NCI-H2107 treated with DMSO at 0.1 percent for 48 hours (cell line): Measurements from ENCODE around the gene CD99L2.
"Not testable (repeated sequence)": the region's sequence is repeated elsewhere in the genome, so short reads cannot be mapped to it uniquely, and the experiment has no call there.

Source experiments
- DNase-seq: peaks from one replicate; lab custom pipeline; 2025; ENCODE audit not compliant: unreplicated experiment; lab: John Stamatoyannopoulos, UW

Gene CD99L2

DNA sequence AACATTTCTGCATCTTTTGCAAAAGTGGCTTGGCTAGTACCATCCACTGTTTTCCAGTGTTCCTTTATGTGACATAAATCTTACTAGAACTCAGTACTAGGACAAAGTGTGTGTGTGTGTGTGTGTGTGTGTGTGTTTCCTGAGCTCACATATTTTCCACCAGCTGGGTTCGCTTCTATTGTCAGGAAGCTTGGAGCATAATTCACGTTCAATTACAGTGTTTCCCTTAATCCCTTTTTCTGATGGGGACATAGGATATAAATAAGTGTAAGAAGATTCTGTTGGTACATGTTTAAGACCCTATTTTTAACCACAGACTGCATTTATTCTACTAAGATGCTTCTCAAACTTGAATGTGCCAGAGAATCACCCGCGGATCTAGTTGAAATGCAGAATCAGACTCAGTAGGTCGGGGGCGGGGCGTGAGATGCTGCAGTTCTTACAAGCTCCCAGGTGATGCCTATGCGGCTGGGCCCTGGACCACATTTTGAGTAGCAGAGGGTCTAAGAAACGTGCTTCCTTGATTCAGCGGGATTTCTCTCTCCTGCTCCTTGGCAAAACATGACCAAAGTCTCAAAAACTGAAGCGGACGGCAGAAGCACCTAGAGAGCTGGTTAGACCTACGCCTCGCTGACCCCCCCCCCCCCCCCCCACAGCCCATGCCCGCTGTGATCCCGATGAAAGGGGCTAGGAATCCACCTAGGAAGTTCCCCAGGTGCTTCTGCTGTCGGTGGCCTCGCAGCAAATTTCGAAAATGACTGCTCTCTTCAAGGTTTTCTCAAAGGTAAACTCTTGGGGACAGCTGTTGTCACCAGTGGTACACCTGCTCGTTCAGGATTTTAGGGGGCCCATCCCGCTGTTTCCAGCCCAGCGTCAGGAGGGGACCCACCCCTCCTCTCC, 797 bp downstream of the CD99L2 start:
- peak; percentile 20 for DNase-seq

DNA sequence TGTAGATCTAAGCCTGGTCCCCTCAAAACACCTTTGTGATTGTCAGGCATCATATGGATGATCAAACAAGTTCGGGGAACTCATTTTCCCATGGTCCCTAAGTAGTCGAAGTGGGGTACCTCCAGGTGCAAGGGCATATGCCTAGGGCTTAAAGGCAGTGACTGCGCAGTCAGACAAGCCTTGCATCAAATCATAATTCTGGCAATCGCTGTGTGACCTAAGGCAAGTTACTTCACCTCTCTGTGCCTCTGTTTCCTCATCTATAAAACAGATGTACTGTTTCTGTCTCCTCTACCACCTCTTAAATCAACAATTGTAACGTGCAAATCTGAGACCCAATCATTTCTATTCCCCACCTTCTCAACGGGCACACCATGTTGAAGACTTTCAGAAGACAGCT, 1.8 kb downstream of the CD99L2 start:
- no peak for DNase-seq

DNA sequence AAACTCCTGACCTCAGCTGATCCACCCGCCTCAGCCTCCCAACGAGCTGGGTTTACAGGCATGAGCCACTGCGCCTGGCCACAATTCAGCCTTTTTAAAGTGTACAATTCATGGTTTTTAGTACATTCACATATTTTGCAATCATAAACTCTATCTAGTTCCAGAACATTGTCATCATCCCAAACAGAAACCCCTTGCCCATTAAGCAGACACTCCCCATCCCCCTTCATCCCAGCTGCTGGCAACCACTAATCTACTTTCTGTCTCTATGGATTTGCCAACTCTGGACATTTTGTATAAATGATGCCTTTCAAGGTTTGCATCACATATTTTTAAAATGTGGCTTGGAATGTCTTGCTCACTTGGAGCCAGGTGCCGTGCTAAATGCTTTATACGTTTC, 4.5 kb downstream of the CD99L2 start:
- no peak for DNase-seq

DNA sequence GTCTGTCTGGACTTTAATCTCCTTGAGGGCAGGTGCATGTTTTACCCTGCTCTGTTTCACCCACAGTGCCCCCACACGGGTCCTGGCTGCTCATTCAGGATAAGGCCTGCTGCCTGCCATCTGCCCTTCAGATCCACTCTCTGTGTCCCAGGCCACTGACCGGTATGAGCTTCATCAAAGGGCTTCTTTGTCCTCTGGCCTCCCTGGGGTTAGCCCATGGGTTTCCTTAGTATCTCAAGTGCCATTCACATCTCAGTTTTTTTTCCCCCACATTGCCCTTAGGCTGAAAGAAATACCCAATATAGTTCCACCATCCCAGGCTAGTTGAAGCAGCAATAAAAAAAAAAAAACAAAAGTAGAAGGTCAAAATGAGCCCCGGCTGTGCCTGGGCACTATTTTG, 9.3 kb downstream of the CD99L2 start:
- no peak for DNase-seq

DNA sequence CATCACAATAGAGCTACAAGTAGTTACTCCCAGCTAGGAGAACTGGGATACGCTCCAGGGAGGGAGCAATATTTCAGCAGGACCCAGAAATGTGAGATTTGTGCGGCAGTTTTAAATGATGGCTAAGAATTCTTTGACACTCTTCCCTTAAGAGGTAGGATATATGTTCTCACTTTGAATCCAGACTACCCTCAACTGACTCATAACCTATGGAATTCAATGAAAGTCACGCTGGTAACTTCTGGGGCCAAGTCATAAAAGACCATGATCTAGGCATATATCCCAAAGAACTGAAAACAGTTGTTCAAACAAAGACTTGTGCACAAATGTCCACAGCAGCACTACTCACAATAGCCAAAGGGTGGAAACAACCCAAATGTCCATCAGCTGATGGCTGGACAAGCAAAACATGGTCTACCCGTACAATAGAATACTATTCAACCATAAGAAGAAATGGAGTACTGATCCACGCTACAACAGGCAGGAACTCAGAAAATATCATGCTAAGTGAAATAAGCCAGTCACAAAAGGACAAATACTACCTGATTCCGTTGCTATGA, 10.5 kb downstream of the CD99L2 start:
- DNase-seq: no peak

DNA sequence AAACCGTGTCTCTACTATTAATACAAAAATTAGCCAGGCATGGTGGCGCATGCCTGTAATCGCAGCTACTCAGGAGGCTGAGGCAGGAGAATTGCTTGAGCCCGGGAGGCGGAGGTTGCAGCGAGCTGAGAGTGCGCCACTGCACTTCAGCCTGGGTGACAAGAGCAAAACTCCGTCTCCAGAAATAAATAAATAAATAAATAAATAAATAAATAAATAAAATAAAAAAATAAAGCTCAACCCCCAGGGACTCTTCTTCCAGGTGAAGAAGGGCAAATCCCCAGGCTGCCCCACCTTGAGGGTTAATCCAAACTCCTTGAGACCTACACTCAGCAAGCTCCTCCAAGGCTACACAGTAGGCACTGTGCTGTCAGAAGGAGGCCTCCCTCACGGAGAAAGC, 11.2 kb downstream of the CD99L2 start:
- not testable (repeated sequence) for DNase-seq

DNA sequence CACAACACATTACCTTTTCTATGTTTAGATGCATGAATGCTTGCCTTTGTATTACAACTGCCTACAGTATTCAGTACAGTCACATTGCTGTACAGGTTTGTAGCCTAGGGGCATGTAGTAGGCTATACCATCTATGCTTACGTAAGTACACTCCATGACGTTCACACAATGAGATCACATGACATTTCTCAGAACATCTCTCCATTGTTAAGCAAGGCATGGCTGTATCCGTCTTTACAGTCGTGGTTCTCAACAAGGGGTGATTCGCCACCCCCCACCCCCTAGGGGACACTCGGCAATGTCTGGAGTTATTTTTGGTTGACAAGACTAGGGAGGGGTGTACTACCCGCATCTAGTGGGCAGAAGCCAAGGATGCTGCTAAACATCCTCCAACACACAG, 12.1 kb downstream of the CD99L2 start:
- DNase-seq: no peak

DNA sequence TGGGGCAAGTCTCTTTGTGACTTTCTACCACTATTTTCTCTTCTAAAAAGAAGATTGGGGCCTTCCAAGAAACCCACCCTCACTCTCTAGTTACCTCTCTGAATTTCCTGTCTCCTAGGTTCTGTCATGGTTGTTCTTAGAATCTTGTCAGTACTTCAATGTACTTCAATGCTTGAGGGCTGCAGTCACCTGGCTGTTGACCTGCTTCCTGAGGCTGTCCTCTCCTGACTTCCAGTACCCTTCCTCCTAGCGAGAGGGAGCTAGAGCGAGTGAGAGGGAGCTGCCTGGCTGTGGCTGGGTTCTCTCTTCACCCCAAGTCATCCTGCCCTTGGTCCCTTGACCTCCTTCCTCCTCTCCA, 17.7 kb downstream of the CD99L2 start:
- DNase-seq: no peak

DNA sequence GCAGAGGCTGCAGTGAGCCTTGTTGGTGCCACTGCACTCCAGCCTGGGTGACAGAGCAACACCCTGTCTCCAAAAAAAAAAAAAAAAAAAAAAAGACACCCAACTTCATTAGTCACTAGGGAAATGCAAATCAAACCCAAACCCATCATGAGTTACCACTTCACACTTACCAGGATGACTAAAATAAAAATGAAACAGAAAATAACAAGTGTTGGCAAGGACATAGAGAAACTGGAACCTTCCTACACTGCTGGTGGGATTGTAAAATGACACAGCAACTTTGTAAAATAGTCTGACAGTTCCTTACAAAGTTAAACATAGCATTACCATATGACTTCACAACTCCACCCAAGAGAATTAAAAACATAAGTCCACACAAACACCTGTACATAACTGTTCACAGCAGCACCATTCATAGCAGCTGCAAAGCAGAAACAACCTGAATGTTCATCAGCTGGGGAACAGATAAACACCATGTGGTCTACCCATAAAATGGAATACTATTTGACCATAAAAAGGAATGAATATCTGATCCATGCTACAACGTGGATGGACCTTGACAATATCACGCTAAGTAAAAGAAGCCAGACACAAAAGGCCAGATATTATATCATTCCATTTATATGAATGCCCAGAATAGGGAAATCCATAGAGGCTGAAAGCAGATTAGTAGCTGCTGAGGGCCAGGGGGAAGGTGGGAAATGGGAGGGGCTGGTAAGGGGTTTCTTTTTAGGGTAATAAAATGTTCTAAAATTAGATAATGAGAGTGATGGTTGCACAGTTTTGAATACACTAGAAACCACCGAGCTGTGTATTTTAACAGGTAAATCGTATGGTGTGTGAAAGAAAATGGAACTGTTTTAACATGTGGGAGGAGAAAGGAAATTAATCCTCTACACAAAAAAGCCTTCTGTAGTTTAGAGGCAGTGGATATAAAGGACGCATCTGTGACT, 18.3 kb downstream of the CD99L2 start:
- no peak for DNase-seq

DNA sequence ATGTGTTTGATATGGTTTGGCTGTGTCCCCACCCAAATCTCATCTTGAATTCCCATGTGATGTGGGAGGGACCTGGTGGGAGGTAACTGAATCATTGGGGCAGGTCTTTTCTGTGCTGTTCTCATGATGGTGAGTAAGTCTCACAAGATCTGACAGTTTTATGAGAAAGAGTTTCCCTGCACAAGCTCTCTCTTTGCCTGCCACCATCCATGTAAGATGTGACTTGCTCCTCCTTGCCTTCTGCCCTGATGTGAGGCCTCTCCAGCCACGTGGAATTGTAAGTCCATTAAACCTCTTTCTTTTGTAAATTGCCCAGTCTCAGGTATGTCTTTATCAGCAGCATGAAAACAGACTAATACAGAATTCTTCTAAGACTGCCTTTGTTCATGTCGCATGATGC, 22.8 kb downstream of the CD99L2 start:
- not testable (repeated sequence) for DNase-seq

DNA sequence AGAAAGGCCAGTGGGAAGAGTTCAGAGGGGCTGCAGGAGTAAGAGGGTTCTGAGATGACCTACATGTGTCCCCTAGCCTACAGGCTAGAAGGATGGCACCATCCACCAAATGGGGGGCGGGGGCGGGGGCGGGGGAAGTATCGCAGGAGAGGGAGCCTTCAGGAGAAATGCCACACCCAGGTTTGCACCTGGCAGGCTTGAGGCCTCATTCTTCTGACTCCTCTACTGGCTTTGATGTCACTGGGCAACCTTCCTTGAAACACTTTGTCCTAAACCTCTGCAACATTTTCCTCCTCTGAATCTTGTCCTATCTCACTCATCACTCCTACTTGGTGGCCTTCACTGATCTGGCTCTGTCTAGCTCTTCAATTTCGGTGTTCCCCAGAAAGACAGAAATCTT, 24.0 kb downstream of the CD99L2 start:
- DNase-seq: no peak

DNA sequence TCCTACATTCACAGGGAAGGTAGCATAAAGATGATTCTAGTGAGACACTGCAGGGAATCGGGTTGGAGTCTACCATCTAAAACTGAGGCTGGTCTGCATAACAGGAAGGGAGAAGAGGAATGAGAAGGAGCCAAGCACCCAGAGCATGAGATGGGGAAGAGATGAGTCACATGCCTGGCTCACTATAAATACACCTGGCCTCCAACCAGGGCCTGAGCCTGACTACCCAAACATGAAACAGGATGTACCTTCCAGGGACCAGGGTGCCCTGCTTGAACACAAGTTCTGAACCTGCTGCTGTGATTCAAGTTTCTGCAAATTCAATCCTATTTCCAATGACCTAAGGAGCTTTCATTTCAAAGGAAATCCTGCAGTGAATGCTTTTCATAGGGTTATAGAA, 24.9 kb downstream of the CD99L2 start:
- DNase-seq: peak; percentile 22

DNA sequence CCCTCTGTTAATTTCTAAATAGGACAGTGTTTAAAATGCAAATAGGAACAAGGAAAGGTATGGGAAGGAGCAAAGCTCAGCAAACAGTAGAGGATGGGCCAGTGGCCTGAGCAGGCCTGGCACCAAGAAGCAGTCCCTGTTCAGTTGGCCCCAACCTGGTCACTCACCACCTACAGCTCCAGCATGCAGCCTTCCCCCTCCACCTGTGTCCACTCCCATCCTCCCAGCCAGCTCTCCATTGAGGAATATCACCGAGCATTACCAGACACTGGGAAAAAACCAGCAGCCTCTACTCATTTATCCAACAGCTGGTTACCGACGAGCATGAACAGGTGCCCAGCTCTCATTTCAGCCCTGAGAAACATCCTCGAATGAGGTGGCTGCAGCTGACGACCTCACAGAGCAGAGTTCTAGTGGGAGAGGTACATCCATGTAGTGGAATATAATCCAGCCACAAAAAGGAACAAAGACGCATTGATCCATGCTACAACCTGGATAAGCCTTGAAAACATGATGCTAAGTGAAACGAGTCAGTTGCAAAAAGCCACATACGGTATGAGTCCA, 25.6 kb downstream of the CD99L2 start:
- DNase-seq: peak; percentile 66

DNA sequence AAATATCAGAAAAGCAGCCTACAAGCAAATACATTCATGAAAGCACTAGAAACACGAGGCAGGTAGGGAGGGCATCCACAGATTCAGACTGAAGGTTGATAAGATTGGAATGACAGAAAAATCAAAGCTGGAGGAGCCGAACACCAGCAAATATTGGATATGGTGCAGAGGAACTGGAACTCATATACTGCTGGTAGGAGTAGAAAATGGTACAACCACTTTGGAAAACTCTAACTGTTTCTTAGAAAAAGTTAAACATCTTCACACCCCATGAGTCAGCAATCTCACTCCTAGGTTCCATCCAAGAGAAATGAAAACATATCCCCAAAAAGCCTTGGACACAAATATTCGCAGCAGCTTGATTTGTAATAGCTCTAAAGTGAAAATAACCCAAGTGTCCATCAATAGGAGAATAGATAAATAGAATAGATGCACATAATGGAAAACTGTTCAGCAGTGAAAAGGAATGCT, 27.1 kb downstream of the CD99L2 start:
- DNase-seq: no peak

DNA sequence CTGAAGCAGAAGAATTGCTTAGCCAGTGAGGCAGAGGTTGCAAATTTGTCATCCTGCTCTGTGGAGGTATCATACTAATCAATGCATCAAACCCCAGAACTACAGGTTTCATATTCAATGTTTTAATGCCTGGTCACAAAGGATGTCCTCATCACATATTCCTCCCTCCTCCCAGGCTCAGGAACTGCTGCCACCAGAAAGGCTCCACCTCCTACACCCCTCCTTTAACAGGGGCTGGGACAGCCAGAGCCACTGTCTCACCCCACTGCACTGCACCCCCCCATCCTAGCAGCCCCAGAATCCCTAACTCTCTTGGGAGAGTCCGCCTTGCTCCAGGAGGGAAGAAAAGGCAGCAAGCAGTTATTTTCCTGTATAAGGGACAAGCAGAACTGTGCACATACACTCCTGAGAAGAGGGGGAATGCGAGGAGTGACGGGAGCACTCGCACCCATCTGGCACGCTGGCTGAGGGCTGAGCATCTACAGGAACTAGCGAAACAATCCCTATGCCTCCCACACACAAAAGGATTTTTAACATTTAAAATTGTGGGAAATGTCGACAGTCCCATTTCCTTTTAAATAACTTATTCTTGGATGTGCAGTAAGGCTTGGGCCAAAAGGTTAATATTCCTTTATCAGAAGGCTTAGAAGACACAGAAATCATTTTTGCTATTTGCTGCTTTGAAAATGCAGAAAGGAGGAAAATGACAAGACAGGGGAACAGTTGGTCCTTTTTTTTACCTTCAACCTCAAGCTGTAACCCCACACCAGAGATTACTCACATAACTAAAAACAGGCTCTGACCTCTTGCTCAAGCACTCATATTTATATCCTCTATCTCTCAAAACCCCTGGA, 27.8 kb downstream of the CD99L2 start:
- DNase-seq: no peak

DNA sequence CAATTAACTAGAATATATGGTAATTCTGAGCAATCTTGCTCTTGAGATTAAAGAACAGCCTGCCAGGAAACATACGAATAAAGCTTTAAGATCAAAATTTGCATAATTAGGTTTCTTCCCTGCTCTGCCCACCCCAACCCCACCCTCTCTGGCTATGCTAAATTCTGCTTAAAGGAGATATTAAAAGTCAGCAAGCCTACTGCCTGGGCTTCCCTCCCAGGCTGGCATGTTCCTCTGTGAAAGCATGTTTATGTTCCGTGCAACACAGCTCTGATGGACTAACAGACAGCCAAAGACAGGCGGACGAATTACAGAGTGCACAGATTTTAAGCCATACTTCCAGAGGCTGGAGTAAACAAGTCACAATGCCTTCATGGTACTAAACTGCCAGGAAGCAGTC, 28.4 kb downstream of the CD99L2 start:
- no peak for DNase-seq

DNA sequence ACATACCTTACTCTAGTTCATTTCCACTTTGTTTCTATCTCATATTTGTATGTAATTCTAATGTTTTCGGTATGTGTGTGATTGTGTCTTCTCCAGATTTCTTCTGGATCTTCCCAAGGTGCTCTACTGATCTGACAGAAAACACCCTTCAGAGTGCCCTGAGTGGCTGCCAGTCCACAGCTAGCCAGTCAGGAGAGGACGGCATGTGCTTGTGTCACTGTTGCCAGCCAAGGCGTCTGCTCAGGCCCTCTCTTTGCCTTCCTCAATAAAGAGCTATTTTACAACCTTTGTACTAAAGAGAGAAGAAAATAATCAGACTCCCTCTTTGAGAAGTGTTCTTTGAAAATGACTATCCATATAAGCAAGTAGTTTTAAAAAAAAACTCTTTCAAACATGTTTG, 29.0 kb downstream of the CD99L2 start:
- no peak for DNase-seq

DNA sequence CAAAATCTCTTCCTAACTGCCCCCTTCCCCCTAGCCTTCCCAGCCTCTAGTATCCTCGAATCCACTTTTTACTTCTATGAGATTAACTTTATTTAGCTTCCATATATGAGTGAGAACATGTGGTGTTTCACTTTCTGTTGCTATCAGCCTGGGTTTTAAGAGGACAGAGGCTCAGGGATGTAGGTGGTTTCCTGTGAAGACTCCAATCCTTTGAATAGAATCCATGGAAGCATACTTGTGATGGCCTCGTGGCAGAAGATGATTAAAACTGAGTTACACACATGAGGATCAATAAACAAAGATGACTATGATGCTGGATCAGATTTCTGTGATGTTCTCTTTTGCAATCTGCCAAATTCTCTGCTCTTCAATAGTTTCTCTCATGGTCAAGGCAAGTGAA, 29.8 kb downstream of the CD99L2 start:
- no peak for DNase-seq

DNA sequence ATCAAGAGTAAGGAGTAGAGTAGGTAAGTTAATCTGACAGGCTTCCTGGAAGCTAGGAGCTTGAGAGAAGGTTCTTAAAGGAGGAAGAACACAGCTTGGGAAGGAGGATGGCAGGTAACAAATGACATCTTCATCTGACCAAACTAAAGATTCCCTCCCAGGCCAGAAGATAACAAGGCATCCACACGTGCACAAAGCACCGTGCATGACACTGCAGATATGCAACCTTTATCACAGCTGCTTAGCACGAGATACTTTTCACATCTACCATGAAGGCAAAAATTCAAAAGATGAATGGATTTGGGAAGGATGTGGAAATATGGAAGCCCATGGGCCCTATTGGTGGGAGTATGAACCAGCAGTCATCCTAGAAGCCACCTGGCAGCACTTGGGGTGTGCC, 34.3 kb downstream of the CD99L2 start:
- no peak for DNase-seq

DNA sequence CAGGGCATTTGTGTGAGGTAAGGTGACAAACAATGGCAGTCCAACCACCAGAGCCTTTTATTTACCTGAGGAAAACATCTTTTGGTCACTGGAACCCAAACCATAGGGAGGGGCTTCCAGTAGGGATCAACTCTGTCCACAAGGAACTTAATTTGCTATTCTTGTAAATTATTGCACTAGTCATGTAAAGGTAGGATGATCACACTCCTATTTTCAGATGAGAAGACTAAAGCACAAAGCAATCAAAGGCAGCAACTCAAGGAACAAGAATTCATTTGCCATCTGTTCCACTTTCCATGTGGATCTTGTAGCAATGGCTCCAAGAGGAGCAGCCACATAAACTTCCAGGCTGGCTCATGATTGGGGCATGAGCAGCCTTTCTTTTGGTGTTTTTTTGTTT, 35.3 kb downstream of the CD99L2 start:
- DNase-seq: no peak
